KOPT-K1 (cell line): ENCODE data around the gene RC3H2.
"Not testable (repeated sequence)": the region's sequence is repeated elsewhere in the genome, so short reads cannot be mapped to it uniquely, and the experiment has no call there.

Experiments used
- H3K27ac ChIP-seq: fragments of 200-600 bp; sonication (generic); 2 replicates; pipeline ENCODE4 v1.5.1; 2016; ENCODE audit warnings: antibody characterized with exemption, mild to moderate bottlenecking, low read depth, low read length; ENCODE audit not compliant: poor library complexity, severe bottlenecking
- H3K36me3 ChIP-seq: fragments of 200-600 bp; sonication (generic); 2 replicates; pipeline ENCODE4 v1.5.1; 2017; ENCODE audit warnings: antibody characterized with exemption, mild to moderate bottlenecking, low read length, moderate library complexity; ENCODE audit not compliant: insufficient read depth
- H3K9me3 ChIP-seq: fragments of 200-600 bp; sonication (generic); 2 replicates; pipeline ENCODE4 v1.5.1; 2017; ENCODE audit warnings: antibody characterized with exemption, low read length, mild to moderate bottlenecking; ENCODE audit not compliant: insufficient read depth, poor library complexity, severe bottlenecking

RC3H2 gene

DNA sequence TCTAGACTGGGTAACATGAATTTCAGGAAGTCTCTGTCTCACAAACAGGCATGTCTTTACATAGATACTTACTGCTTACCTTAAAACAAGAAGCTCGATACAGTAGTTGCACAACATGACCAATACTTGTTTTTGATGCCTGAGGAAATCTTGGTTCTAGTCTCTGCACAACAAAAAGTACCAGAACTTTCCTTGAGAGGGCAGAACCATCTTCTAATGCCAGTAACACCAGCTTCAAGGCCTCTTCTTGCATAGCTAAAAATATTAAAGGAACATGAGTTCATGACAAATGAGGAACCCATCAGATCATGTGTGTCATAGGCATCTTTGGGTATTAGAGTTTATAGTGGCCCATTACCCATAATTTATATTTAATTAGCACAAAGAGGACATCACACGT, 22.0 kb downstream of the RC3H2 start:
- Histone ChIP-seq H3K27ac (no peak overlapping the region), H3K9me3 (no peaks in the 10 kb centered on the region), H3K36me3 (peaks cover 95% of the 10 kb centered on the region)

DNA sequence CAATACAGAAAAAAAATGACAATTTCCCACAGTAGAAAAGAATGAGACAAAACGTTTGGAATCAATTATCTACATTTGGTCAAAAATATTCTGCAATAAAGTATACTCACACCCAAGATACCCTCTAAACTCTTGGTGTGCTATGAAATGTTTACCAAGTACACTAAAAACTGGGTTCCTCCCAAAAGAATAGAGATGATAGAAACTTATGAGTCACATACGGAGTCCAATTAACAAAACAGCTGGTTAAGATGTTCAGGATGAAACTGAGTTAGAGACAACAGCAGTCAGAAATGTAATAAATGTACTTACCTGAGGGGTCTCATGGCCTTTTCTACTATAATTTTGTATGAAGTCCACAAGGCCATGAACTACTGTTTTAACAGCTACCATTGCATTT, 25.7 kb downstream of the RC3H2 start:
- Histone ChIP-seq H3K36me3 (peaks cover 98% of the 10 kb centered on the region), H3K27ac (no peak overlapping the region), H3K9me3 (no peaks in the 10 kb centered on the region)

DNA sequence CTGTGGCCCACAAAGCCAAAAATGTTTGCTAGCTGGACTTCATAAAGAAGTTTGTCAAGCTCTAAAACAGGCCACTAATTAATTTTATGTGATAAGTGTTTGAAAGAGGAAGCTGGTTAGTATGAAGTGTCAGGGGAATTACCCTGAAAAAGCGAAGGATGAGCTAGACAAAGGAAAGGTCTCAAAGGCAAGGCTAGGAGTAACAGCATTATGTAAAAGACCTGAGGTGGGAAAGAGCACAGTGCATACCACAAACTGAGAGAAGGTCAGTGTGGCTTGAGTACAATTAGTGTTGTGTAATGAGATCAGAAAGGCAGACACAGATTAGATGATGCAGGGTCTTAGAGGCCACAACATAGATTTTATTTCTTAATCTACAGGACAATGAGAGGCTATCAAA, 29.6 kb downstream of the RC3H2 start:
- H3K27ac ChIP-seq, result no peak overlapping the region
- H3K36me3 ChIP-seq, result peaks cover 88% of the 10 kb centered on the region

DNA sequence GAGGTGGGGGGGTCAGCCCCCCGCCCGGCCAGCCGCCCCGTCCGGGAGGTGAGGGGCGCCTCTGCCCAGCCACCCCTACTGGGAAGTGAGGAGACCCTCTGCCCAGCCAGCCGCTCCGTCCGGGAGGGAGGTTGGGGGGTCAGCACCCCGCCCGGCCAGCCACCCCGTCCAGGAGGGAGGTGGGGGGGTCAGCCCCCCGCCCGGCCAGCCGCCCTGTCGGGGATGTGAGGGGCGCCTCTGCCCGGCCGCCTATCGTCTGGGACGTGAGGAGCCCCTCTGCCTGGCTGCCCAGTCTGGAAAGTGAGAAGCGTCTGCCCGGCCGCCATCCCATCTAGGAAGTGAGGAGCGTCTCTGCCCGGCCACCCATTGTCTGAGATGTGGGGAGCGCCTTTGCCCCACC, 37.9 kb downstream of the RC3H2 start:
- not testable (repeated sequence) for H3K9me3 ChIP-seq, H3K27ac ChIP-seq
- H3K36me3 ChIP-seq, result peaks cover 57% of the 10 kb centered on the region

More for the DNA sequence above, 29.6 kb downstream of the RC3H2 start:
- no peaks in the 10 kb centered on the region for H3K9me3 ChIP-seq

DNA sequence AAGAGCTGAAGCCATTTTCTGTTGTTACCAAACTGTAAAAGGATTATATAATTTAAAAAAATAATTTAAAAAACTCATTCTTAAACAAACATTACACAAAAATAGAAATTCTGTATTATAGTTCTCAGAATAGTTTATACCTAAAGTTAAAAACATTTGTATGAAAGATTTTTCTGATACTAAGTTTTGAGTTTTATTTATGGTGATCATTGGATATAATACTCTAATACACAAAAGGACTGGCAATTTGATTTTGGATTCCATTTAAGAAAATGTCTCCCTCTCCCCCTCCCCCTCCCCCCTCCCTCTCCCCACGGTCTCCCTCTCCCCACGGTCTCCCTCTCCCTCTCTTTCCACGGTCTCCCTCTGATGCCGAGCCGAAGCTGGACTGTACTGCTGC, 39.1 kb downstream of the RC3H2 start:
- Histone ChIP-seq H3K9me3 (no peaks in the 10 kb centered on the region), H3K27ac (no peak overlapping the region), H3K36me3 (peaks cover 58% of the 10 kb centered on the region)

DNA sequence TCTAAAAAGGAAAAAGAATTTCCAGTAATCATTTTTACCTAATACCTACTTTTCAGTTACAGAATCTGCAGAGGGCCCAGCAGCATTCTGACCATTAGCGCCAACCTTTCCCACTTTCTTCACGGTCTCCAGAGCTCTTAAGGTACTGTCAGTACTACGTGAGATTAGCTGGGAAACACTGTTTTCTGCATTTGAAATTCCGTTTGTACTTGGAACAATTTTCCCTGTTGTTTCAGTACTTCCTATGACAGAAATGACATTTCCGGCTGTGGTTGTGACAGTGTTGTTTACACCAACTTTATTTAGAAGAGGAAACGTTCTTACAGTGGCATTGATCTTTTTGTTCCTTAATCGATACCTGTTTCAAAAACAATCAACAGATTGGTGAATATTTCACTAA, 39.9 kb downstream of the RC3H2 start:
- H3K36me3 ChIP-seq, result peaks cover 62% of the 10 kb centered on the region
- H3K9me3 ChIP-seq, result no peaks in the 10 kb centered on the region
- no peak overlapping the region for H3K27ac ChIP-seq

DNA sequence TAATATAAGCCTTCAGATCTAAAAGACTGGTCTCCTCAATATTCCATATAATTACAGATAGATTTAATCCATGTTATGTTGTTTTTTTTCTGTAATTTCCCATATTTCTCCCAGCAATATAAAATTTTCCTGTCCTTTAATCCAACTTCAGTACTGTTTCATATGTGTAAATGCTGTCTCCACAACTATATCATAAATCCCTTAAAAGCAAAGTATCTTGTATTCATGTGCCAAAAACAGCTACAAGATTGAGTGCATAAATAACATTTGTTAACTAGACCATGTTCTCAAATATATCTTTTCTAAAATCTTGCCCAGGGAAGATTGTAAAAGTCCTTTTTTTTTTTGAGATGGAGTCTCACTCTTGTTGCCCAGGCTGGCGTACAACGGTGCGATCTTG, 41.8 kb downstream of the RC3H2 start:
- H3K36me3 ChIP-seq, result peaks cover 70% of the 10 kb centered on the region
- no peak overlapping the region for H3K27ac ChIP-seq
- H3K9me3 ChIP-seq, result no peaks in the 10 kb centered on the region

- H3K36me3 ChIP-seq, result peaks cover 95% of the 10 kb centered on the region
- no peak overlapping the region for H3K27ac ChIP-seq
- H3K9me3 ChIP-seq, result no peaks in the 10 kb centered on the region
Measured at GRCh38 chr9:122860319-122861142, 44.6 kb downstream of the RC3H2 start.

GRCh38 chr9:122857815-122858214, 47.3 kb downstream of the RC3H2 start:
- no peak overlapping the region for H3K27ac ChIP-seq
- peaks cover 91% of the 10 kb centered on the region for H3K36me3 ChIP-seq
- no peaks in the 10 kb centered on the region for H3K9me3 ChIP-seq

DNA sequence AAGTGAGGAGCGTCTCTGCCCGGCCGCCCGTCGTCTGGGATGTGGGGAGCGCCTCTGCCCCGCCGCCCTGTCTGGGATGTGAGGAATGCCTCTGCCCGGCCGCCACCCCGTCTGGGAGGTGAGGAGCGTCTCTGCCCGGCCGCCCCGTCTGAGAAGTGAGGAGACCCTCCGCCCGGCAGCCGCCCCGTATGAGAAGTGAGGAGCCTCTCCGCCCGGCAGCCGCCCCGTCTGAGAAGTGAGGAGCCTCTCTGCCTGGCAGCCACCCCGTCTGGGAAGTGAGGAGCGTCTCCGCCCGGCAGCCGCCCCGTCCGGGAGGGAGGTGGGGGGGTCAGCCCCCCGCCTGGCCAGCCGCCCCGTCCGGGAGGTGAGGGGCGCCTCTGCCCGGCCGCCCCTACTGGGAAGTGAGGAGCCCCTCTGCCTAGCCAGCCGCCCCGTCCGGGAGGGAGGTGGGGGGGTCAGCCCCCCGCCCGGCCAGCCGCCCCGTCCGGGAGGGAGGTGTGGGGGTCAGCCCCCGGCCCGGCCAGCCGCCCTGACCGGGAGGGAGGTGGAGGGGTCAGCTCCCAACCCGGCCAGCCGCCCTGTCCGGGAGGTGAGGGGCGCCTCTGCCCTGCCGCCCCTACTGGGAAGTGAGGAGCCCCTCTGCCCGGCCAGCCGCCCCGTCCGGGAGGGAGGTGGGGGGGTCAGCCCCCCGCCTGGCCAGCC, 52.9 kb downstream of the RC3H2 start:
- peaks cover 81% of the 10 kb centered on the region for H3K36me3 ChIP-seq
- not testable (repeated sequence) for H3K27ac ChIP-seq, H3K9me3 ChIP-seq

- peaks cover 55% of the 10 kb centered on the region for H3K36me3 ChIP-seq
- no peak overlapping the region for H3K27ac ChIP-seq
- no peaks in the 10 kb centered on the region for H3K9me3 ChIP-seq
Measured at GRCh38 chr9:122848256-122848943, 56.8 kb downstream of the RC3H2 start.

- Histone ChIP-seq H3K27ac (no peak overlapping the region), H3K9me3 (no peaks in the 10 kb centered on the region), H3K36me3 (peaks cover 53% of the 10 kb centered on the region)
Measured at GRCh38 chr9:122846371-122846940, 58.7 kb downstream of the RC3H2 start.

GRCh38 chr9:122845116-122845515, 60.0 kb downstream of the RC3H2 start:
- Histone ChIP-seq H3K27ac (no peak overlapping the region), H3K36me3 (peaks cover 40% of the 10 kb centered on the region)

GRCh38 chr9:122844137-122844536, 61.0 kb downstream of the RC3H2 start:
- H3K36me3 ChIP-seq, result peaks cover 31% of the 10 kb centered on the region
- H3K9me3 ChIP-seq, result no peaks in the 10 kb centered on the region
- no peak overlapping the region for H3K27ac ChIP-seq

More at GRCh38 chr9:122845116-122845515, 60.0 kb downstream of the RC3H2 start:
- H3K9me3 ChIP-seq, result no peaks in the 10 kb centered on the region

- Histone ChIP-seq H3K27ac (no peak overlapping the region), H3K36me3 (peaks cover 9% of the 10 kb centered on the region), H3K9me3 (no peaks in the 10 kb centered on the region)
Measured at GRCh38 chr9:122841501-122841900, 63.7 kb downstream of the RC3H2 start.
